ENCODE results near the gene PAQR5. TPM values are rescaled to one million over a fixed set of nuclear protein-coding genes. Genes with fewer than 3 reads are reported as not detected.

PAQR5 gene
- total and polyA plus RNA-seq, 2 donors (not counting 3 experiments of a cell fraction or from before 2014, with no cell fraction given): 0.08 to 0.09 TPM

DNA sequence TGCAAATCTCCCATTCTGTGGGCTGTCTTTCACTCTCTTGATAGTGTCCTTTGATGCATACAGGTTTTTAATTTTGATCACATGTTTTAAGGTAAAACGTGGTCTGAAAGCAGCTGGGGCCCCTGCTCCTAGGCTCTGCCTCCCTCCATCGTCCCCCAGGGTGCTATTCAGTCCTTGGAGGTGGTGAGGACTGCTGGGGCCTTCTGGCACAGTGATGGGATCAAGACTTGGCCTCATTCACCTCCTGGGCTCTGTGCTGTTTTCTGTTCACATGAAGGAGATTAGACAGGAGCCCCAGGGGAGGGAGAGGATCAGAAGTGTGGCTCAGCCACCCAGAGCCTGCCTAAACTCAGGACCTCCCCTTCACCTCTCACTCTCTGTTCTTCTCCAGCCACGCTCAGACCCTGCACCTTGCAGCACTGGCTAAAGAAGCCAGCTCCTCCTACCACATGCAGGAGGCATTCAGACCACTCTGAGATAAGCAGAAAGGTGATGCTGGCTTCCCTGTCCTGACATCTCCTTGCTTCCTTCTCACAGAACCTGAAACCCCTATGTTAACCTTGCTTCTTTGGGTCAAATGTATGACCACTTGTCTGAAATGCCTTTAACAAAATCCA is 43.9 kb downstream of the PAQR5 start:
- BruUV-seq (replicated peaks): no TSS peak
- DNase-seq (ENCODE audit: low read depth, low spot score): no peak
- FAIRE-seq: no peak

More for the DNA sequence above, 43.9 kb downstream of the PAQR5 start:
- no peak overlapping the region for H3K4me3 ChIP-seq (replicated peaks in 1 of 3; ENCODE audit: insufficient read depth in 1 of 3, low read depth in 1 of 3, low read length in 3 of 3)
- H3K9me1 ChIP-seq (replicated peaks; ENCODE audit: control insufficient read depth, extremely low read depth, insufficient read depth, low read length): no peaks in the 10 kb centered on the region
- H3K9me3 ChIP-seq (replicated peaks; ENCODE audit: control insufficient read depth, insufficient read depth, low read length): no peaks in the 10 kb centered on the region
- no peak overlapping the region for H3K27ac ChIP-seq (ENCODE audit: insufficient read depth, low read depth, low read length)
- intact Hi-C loops (cut with micrococcal nuclease): no loop called here
- H3K79me2 ChIP-seq (ENCODE audit: control insufficient read depth, insufficient read depth, low read length): no peaks in the 10 kb centered on the region
- ChIA-PET CTCF (interaction anchor here (1.0 to 1.3 kb wide), 3 partner anchors 11 to 283 kb away, joined by 3 read pairs; no protein-coding TSS in a partner anchor), POLR2A (no interaction called here)
- no peak overlapping the region for H3K4me2 ChIP-seq (ENCODE audit: insufficient read depth, low read length)
- H3K27me3 ChIP-seq (ENCODE audit: control insufficient read depth in 2 of 2, insufficient read depth in 2 of 2, low read length in 2 of 2): no peaks in the 10 kb centered on the region
- no peaks in the 10 kb centered on the region for H3K36me3 ChIP-seq (ENCODE audit: control insufficient read depth in 2 of 2, extremely low read depth in 1 of 2, insufficient read depth in 2 of 2, low read length in 2 of 2)
- H2AFZ ChIP-seq (ENCODE audit: low read depth, low read length): no peak overlapping the region
- no peak overlapping the region for H3K9ac ChIP-seq (replicated peaks; ENCODE audit: extremely low read depth, insufficient read depth, low read length)
- dilution Hi-C loops (cut with MboI; ENCODE audit: extremely low pct_ligation_motif_present, low sequenced_read_pairs): no loop called here
- H3K4me1 ChIP-seq (ENCODE audit: control insufficient read depth, extremely low read depth, insufficient read depth, low read length): peaks cover 10% of the 10 kb centered on the region
- no peaks in the 10 kb centered on the region for H4K20me1 ChIP-seq (replicated peaks; ENCODE audit: control insufficient read depth, extremely low read depth, insufficient read depth, low read length)
- TF ChIP-seq FOS (IDR thresholded peaks at IDR 0.05; ENCODE audit: borderline replicate concordance, insufficient read depth, low read length) (no peak), POLR2A (IDR thresholded peaks at IDR 0.05; ENCODE audit: low read depth, low read length) (no peak), MYC (IDR thresholded peaks at IDR 0.05; ENCODE audit: low read depth, low read length) (no peak), JUN (IDR thresholded peaks at IDR 0.05; ENCODE audit: borderline replicate concordance, insufficient read depth, insufficient read length, low read depth) (no peak), POLR2AphosphoS5 (IDR thresholded peaks at IDR 0.05; ENCODE audit: insufficient read depth, low read depth, low read length) (no peak), GATA2 (IDR thresholded peaks at IDR 0.05; ENCODE audit: insufficient read depth, insufficient read length, low read depth, low read length) (no peak), EZH2 (IDR thresholded peaks at IDR 0.05; ENCODE audit: borderline replicate concordance, low read depth, low read length, severe bottlenecking) (no peak)
- TF ChIP-seq, protein P1, sequence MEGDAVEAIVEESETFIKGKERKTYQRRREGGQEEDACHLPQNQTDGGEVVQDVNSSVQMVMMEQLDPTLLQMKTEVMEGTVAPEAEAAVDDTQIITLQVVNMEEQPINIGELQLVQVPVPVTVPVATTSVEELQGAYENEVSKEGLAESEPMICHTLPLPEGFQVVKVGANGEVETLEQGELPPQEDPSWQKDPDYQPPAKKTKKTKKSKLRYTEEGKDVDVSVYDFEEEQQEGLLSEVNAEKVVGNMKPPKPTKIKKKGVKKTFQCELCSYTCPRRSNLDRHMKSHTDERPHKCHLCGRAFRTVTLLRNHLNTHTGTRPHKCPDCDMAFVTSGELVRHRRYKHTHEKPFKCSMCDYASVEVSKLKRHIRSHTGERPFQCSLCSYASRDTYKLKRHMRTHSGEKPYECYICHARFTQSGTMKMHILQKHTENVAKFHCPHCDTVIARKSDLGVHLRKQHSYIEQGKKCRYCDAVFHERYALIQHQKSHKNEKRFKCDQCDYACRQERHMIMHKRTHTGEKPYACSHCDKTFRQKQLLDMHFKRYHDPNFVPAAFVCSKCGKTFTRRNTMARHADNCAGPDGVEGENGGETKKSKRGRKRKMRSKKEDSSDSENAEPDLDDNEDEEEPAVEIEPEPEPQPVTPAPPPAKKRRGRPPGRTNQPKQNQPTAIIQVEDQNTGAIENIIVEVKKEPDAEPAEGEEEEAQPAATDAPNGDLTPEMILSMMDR (IDR thresholded peaks at IDR 0.05; ENCODE audit: extremely low read depth in 1 of 2, insufficient read depth in 1 of 2, low read depth in 1 of 2, low read length in 2 of 2): no peak
- TF ChIP-seq, protein P2, sequence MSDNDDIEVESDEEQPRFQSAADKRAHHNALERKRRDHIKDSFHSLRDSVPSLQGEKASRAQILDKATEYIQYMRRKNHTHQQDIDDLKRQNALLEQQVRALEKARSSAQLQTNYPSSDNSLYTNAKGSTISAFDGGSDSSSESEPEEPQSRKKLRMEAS (IDR thresholded peaks at IDR 0.05; ENCODE audit: insufficient read depth, insufficient read length): no peak

Measured in endothelial cell of umbilical vein (primary cell).